GM18511 (cell line): ENCODE results near the gene KIF12.
"Not testable (repeated sequence)": the region's sequence is repeated elsewhere in the genome, so short reads cannot be mapped to it uniquely, and the experiment has no call there.

Source experiments
- ATAC-seq: cut with Tn5 transposase; IDR thresholded peaks from one replicate; pipeline ENCODE4 v1.9.1; 2021; ENCODE audit warnings: mild to moderate bottlenecking, moderate library complexity; ENCODE audit not compliant: unreplicated experiment

The KIF12 gene

GRCh38 chr9:114086009-114086408, 13.1 kb downstream of the KIF12 start:
- no peak for ATAC-seq

GRCh38 chr9:114085387-114085789, 13.7 kb downstream of the KIF12 start:
- no peak for ATAC-seq

GRCh38 chr9:114084282-114085073, 14.6 kb downstream of the KIF12 start:
- no peak for ATAC-seq

GRCh38 chr9:114083666-114084065, 15.4 kb downstream of the KIF12 start:
- ATAC-seq = no peak

GRCh38 chr9:114082763-114083412, 16.2 kb downstream of the KIF12 start:
- ATAC-seq = not testable (repeated sequence)

- ATAC-seq = peak; percentile 85
These were observed 16.9 kb downstream of the KIF12 start for GRCh38 chr9:114082017-114082762.

GRCh38 chr9:114081441-114082016, 17.6 kb downstream of the KIF12 start:
- ATAC-seq = no peak

GRCh38 chr9:114080773-114081440, 18.2 kb downstream of the KIF12 start:
- ATAC-seq = no peak

- no peak for ATAC-seq
These were observed 18.8 kb downstream of the KIF12 start for GRCh38 chr9:114080195-114080772.

- ATAC-seq = no peak
These were observed 20.3 kb downstream of the KIF12 start for GRCh38 chr9:114078781-114079156.

- ATAC-seq = no peak
These were observed 20.9 kb downstream of the KIF12 start, which contains the start of gene AMBP for GRCh38 chr9:114078021-114078780. Gene AMBP, minus strand, starts transcription at chr9:114078300. Its CDS starts 91 bp downstream, at chr9:114078209.

- no peak for ATAC-seq
These were observed 21.8 kb downstream of the KIF12 start for GRCh38 chr9:114077162-114077837.

GRCh38 chr9:114076237-114077161, 22.6 kb downstream of the KIF12 start:
- ATAC-seq = no peak

- no peak for ATAC-seq
These were observed 23.5 kb downstream of the KIF12 start for GRCh38 chr9:114075602-114076001.

GRCh38 chr9:114072184-114073140, 26.6 kb downstream of the KIF12 start:
- ATAC-seq = no peak

GRCh38 chr9:114071197-114071795, 27.8 kb downstream of the KIF12 start:
- no peak for ATAC-seq
